GM10266 (cell line): ENCODE data around the gene GFOD2.

Source experiments
- DNase-seq: peaks from one replicate; pipeline ENCODE4 v3.0.0; 2012; ENCODE audit errors: extremely low spot score
- TF ChIP-seq, protein P1 (sequence below): IDR thresholded peaks from 2 replicates; pipeline ENCODE4 v1.5.1; 2012; ENCODE audit warnings: mild to moderate bottlenecking, low read depth; ENCODE audit not compliant: control insufficient read depth, insufficient read depth; ENCODE audit errors: missing control alignments

The GFOD2 gene

GRCh38 chr16:67749436-67750078, 30.4 kb upstream of the GFOD2 start:
- no peak for DNase-seq

GRCh38 chr16:67748834-67749233, 29.7 kb upstream of the GFOD2 start:
- TF ChIP-seq, protein P1, sequence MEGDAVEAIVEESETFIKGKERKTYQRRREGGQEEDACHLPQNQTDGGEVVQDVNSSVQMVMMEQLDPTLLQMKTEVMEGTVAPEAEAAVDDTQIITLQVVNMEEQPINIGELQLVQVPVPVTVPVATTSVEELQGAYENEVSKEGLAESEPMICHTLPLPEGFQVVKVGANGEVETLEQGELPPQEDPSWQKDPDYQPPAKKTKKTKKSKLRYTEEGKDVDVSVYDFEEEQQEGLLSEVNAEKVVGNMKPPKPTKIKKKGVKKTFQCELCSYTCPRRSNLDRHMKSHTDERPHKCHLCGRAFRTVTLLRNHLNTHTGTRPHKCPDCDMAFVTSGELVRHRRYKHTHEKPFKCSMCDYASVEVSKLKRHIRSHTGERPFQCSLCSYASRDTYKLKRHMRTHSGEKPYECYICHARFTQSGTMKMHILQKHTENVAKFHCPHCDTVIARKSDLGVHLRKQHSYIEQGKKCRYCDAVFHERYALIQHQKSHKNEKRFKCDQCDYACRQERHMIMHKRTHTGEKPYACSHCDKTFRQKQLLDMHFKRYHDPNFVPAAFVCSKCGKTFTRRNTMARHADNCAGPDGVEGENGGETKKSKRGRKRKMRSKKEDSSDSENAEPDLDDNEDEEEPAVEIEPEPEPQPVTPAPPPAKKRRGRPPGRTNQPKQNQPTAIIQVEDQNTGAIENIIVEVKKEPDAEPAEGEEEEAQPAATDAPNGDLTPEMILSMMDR = no peak
- DNase-seq = no peak

More at GRCh38 chr16:67749436-67750078, 30.4 kb upstream of the GFOD2 start:
- TF ChIP-seq, protein P1 = no peak

DNA sequence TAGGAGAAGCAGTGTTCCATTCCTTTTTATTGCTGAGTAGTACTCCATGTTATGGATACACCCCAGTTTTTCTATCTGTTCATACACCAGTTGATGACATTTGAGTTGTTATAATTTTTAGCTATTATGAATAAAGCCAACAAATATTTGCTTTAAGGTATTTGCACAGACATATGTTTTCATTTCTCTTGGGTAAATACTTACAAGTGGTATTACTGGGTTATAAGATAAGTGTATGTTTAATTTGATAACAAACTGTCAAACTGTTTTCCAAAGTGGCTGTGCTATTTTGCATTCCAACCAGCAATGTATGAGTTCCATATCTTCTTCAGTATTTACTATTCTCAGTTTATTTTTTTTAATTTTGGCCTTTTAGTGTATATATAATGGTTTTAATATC, 27.7 kb upstream of the GFOD2 start:
- TF ChIP-seq, protein P1 = no peak
- DNase-seq = no peak

DNA sequence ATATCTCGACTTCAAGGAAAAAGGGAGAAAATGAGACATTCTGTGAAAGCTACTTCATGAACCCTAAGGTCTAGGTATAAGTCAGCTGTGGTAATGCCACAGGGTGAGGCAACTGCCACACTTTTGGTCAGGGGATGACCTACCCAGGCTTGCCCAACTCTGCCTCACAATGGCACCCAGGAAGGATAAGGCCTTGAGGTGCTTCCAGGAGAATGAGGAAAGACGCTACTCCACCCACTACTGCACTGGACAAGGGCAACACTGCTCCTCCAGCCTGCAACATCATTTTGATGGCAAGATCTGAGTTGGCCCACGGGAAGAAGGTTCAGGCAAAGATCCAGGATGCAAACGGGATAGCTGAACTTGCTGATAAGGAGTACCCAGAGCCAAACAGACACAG, 22.0 kb upstream of the GFOD2 start:
- TF ChIP-seq, protein P1 = no peak

DNA sequence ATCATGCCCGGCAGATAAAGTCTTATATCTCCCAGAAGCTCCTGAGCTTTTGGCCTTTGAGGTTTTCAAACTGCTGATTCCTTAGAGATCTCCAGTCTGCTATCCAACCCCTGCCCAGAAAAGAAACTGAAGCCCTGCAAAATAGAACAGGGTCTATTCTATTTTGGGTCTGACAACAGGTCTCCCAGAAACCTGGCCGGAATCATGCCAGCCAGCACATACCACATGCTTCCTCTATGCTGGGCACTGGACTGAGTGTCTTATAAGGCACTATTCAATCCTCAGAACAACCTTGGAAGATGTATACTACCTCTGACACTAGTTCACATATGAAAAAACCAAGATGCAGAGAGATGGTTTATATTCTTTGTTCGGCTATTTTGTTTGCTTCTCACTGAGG, 21.3 kb upstream of the GFOD2 start:
- TF ChIP-seq, protein P1 = no peak

More for the DNA sequence above, 22.0 kb upstream of the GFOD2 start:
- no peak for DNase-seq

GRCh38 chr16:67736858-67737257, 17.7 kb upstream of the GFOD2 start:
- TF ChIP-seq, protein P1 = no peak
- no peak for DNase-seq

More for the DNA sequence above, 21.3 kb upstream of the GFOD2 start:
- DNase-seq = no peak

DNA sequence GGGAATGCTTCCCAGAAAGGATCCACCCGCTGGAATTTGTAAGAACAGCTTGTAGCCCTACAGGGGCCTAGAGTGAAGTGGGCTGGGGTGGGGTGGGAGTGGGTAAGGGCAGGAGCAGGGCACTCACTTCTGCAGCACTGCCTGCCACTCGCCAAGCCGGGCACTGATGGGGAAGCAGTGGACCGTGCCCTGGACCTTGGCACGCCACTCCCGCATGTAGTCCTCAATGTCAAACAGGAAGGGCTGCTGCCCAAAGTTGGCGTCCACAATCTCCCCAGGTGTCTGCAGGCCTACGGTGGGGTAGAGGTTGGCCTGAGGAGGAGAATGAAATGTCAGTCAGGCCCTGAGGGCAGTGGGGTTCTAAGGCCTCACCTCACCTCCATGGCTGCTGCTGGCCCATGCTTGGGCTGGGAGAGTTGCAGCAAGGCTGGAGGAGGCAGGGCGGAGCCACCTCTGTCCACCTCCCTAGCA, 15.7 kb upstream of the GFOD2 start:
- TF ChIP-seq, protein P1 = no peak
- no peak for DNase-seq
